HG03460 (cell line): Measurements from ENCODE around the gene CHAT.

Experiments used
- ATAC-seq: cut with Tn5 transposase; IDR thresholded peaks from one replicate; pipeline ENCODE4 v1.9.1; 2021; ENCODE audit not compliant: unreplicated experiment

The CHAT gene

DNA sequence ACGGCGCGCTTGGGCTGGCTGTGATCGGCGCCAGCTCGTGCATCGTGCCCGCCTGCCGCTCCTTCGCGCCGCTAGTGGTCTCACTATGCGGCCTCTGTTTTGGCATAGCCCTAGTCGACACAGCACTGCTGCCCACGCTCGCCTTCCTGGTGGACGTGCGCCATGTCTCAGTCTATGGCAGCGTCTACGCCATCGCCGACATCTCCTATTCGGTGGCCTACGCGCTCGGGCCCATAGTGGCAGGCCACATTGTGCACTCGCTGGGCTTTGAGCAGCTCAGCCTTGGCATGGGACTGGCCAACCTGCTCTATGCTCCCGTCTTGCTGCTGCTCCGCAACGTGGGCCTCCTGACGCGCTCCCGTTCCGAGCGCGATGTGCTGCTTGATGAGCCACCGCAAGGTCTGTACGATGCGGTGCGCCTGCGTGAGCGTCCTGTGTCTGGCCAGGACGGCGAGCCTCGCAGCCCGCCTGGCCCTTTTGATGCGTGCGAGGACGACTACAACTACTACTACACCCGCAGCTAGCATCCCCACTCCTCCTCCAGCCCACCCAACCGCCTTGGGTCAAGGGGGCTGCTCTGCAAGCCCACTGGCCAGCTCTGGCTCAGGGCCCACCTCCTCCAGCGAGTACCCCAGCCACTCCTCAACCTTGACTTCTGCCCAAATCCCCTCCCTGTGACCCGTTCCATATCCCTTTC lies 1.9 kb upstream of the CHAT start:
- no peak for ATAC-seq

DNA sequence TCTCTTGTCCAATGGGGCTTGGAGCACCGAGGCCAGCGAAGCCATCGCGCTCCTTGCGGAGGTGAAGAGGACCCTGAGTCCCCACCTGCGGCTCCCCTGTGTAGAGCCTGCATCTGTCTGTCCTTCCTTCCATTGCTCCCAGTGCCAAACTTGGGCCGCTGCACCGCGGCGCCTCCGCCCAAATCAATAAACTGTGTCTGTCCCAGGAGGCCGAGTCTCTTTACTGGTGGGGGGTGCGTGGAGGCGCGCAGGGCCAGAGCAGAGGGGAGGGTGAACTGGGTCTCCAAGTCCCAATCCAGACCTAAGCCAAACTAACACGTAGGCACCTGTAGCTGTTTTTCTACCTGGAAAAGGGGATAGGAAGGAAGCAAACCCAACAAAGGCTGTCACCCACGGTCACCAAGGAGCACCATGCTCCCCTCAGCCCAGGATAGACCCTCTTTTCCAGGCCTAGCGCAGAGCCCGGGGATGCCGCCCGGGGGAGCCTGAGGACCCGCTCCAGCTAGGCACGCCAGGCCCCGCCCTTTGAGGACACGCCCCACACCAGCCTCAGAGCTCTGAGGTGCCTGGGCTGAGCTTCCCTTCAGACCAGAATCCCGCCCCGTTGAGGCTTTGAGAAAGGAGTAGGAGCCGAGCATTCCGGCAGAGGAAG lies 1.2 kb upstream of the CHAT start:
- no peak for ATAC-seq

DNA sequence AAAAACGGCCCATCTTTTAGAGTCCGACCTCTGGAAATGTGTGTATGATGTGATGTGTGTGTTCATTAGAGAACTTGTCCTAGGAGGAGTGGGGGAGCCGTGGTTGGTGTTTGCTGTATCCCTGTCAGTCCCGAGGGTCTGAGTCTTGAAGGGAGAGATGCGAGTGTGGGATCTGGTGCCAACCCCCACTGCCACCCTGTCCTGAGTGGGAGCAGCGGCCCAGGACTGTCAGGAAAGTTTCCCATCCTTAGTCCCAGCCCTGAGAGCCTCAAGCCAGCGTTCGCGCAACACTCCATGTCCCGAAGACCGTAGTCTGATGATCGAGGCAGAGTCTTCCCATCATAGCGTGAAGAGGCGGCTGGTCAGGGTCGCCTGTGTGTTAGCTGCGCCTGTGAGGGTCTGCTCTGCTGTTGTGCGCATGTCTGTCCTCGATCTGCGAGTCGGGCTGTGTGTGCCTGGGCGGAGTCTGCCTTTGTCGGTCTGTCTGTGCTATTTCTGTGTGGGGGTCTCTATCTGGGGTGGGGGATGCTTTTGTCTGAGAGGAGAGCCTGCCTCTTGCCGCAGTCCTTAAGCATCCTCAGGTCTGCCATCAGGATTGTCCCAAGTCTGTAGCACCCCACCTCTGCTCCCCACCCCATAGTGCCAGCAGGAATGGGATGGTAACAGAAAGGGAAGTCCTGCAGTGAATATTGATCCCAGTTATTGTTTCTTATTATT lies 514 bp upstream of the CHAT start:
- no peak for ATAC-seq

DNA sequence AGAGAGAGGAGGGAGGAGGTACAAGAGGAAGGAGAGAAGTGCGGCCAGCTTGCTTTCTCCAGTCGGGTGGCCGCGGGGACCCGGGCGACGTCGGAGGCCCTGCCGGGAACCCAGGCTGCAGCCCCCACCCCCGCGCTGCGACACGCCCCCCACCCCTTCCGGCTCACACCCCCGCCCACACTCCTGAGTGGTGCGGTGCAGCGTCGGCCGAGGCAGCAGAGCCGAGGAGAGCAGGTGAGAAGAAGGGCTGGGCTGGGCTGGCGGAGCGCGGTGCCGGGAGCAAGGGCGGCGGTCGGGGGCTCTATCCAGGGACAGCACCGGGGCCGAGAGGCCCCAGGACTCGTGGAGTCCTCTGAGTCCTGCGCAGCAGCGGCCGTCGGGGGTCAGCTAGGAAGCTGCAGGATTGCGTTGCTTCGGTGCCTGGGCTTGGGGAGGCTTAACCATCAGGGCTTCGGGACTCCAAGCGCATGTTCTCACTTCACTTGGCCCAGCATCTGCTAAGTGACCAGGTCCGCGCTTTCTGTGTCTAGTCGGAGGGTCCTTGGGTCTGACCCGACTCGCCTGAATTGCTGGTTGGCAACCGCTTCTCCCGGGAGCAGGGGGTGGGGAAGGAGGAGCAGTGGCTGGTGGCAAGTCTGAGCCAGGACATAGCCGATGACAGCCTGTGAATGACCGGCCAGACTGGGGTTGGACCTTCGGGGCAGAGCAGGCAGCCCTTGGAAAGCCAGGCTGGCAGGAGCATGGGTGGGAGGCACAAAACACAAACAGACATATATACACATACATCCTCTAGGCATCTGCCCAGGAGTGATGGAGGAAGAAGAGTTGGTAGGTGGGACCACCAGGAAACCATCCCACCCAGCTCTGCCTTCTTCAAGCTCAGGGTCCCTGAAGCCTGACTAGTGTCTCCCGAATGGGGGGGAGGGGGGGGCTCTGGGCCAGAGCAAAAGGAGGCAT lies 683 bp downstream of the CHAT start:
- no peak for ATAC-seq

DNA sequence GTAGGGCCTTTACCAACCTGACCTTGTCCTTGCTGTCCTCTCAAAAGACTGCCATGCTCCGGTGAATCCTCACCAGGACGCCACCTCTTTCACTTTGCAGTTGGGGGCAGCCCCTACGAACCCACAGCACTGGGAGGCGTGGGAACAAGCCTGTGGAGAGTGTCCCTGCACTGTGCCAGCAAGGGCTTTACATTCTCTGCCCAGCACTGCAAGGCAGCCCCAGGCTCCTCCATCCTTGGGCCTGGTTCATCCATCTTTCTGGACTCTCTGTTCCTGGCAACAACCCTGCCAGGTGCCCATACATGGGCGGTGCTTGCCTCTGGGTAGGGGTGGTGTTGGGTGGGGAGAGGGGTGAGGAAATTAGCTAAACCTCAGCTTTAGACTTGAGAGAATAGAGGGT lies 1.4 kb downstream of the CHAT start:
- no peak for ATAC-seq

DNA sequence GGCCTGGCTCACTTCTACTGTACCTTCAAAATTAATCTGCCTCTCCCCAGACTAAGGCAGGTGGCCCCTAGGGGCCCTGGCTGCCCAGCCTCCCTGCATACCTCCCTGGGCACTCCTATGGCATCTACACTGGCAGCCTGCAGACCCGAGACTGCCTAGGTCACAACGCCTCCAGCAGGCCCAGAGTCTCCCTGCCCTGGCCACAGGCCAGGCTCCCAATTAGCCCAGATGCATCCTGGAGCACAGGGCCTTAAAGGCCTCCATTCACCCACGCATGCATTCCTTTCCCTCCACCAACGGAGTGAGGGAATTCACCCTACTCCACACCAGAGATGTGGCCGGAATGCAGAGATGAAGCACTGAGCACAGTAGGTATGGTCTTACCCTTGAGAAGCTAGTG lies 1.9 kb downstream of the CHAT start:
- ATAC-seq, result no peak

DNA sequence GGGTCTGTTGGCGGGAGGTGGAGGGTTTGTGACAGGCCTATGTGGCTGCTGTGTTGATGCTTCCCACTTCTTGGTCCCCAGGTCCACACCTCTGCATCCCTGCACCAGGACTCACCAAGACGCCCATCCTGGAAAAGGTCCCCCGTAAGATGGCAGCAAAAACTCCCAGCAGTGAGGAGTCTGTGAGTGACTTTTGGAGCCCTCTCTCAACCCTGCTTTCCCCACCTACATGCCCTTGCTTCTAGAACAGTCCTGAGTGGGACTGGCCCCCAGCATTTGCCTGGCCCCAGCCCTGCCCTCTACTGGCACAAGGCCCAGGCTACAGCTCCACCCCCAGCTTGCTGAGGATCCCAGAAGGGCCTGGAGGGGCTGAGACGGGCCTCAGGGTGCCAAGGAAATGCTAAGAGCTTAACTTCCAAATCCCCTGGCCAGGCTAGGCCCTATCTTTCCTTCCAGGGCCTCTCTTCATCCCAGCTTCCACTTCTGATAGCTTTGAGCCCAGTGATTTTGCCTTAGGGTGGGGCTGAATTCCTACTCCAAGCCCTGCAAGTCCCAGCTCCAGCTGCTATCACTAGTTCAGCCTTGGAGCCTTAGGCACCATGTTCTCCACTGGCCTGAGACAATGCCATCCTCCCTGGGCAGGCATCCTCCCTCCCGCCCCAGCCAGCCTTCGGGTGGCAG lies 2.7 kb downstream of the CHAT start:
- ATAC-seq, result no peak

DNA sequence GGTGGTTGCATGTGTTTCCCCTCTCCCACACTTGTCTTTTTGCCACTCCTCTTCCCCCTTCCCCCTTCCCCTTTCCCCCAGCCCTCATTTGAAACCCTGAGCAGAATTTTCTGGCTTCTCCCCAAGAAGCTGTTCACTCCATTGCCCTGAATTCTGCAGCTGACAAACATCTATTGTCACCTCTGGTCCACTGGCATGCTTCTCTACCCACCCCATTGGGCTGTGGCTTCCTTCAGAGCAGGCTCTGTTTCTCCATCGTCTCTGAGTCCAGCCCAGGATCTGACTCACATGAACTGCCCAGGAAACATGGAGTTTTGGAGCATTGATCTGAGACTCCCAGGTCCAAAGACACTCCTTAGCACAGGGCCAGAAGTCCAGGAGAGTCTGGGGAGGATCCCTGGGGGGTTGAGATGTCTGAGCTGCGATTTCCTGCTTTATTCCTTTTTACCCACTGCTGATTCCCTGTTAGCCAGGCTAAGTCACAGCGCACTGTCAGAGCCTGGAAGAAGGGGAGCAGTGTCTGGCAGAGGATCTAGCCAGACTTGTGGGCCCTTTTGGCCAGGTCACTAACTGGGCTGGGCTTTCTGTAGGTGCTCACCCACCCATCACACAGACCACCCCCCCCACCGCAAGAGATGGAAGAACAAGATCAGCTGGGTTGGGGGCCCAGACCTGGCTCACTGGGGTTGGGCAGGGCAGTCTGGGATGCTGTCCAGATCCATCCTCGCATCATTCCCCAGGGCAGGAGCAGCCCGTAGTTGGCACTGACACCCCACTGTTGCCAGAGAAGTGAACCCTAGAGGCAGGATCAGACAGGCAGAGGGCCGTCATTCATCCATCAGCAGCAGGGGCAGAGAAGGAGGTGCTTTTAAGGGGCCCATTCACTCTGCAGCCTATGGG lies 3.5 kb downstream of the CHAT start:
- ATAC-seq, result no peak

DNA sequence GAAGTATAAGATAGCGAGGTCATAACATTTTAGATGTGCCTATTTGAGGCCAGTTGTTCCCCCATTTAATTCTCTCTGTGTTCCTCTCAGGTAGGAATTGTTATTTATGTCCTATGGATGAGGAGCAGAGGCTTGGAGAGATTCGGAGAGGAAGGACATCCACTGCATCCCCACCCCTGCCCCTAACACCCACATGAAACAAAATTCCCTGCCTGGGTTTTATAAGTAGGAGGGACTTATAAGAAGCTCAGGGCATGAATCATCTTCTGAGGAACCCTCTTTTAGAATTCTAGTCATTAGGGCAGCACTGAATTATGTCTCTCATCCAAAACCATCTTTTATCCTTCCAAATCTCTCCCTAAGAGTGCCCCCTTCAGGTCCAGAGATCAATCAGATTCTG lies 5.0 kb downstream of the CHAT start:
- ATAC-seq, result no peak

DNA sequence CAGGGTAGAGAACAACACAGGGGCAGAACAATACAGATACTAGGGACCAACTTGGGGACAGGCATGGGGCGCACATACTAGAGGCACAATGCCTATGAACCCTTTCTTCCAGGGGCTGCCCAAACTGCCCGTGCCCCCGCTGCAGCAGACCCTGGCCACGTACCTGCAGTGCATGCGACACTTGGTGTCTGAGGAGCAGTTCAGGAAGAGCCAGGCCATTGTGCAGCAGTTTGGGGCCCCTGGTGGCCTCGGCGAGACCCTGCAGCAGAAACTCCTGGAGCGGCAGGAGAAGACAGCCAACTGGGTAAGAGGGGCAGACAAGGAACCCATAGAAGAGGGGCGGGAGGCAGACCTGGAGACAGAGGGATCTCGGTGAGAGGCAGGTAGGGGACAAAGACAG lies 5.8 kb downstream of the CHAT start:
- no peak for ATAC-seq

DNA sequence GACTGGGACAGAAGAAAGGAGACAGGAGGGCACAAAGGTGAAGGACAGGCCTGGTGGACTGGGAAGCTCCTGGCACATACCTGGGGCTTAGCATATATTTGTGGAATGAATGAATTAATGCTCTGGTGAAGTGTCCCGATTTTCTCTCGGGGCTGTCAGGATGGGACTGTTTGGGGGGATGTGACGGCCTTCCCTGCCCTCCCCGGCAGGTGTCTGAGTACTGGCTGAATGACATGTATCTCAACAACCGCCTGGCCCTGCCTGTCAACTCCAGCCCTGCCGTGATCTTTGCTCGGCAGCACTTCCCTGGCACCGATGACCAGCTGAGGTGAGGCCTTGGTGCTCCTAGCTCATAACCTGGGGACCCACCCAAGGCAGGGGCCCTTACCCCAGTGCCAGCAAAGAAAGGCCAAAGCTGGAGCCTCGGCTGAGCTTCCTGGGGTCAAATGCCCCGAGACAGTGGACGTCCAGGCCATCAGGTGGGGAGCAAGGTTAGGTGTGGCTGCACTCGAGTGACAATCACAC lies 6.5 kb downstream of the CHAT start:
- no peak for ATAC-seq

DNA sequence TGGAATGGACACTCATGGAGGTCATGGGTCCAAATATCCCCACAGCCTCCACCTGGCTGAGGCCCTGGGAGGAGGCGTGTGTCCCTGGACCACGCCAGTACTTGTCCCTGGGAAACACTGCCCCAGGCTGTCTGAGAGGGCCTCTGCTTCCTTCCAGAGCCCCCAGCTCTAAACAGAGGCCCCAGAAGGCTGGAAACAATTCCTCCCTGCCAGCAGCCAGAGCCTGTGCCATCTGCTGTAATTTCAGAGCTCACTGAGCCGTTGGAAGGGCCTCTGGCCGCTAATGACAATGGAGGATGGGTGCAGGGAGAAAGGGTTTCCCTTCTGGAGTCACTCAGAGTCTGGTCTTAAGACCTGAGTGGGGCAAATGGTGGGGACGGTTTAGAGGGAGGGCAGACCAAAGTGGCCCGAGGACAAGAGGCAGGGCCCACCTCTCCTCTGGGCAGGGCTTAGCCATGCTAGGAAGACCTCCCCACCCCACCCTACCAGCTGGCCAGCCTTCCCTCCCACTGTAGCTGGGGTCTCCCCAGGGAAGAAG lies 7.1 kb downstream of the CHAT start:
- no peak for ATAC-seq

DNA sequence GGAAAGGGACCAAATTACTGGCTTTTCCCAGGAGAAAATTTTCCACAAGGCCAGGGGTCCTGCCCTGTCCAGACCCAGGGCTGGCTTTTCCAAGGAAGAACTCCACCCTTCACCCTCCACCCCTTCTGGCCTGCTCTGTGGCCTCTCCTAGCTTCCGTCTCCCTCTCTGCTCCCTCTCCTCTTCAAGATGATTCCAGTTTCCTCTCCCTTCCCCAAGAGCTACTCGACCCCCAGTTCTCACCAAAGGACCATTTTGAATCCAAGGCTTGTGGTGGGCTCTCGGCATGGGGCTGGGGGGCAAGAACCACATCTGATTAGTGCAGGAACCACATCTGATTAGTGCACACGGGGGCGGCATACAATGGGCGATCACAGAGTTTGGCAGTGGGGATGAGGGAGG lies 7.7 kb downstream of the CHAT start:
- ATAC-seq, result no peak

DNA sequence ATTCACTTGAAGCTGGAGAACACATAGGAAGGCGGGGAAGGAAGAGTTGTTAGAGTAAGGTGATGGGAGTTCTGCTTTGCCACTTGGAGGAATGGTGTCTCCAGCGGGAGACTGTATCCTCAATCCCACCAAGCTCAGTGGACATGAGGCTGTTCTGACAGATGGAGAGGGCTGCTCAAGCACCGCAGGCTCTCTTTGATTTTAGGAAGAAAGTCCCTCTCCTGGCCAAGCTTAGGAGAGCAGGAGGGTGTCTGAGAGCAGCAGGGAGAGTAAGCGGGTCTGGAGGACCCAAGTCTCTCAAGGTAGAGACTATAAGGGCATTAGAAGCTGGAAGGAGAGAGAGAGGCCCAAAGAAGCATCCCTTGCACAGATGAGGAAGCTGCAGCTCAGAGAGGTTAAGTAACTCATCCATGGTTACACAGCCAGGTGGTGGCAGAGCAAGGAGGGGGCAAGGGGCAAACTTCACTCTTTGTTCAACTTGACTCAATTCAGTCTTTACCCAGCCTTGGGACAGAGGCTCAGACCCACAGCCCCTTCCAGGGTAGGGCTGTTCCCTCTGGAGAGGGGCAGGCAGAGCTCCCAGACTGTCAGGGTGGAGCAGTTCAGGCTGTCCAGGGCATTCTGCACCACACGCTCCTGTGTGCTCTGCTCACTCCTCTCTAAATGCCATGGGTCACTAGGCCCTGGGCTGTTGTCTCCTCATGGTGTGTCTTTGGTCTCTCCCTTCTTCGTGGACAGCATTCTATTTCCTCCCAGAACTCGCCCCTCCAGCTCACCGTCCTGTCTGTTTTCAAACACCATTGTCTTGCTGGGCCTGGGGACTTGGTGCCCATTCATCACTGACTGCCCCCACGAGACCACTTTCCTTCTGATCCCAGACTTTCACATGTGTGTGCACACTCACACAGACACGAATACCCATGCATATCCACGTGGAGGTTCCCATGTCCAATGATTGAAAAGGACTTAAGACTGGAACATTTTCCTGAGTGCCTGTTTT lies 8.9 kb downstream of the CHAT start:
- no peak for ATAC-seq

DNA sequence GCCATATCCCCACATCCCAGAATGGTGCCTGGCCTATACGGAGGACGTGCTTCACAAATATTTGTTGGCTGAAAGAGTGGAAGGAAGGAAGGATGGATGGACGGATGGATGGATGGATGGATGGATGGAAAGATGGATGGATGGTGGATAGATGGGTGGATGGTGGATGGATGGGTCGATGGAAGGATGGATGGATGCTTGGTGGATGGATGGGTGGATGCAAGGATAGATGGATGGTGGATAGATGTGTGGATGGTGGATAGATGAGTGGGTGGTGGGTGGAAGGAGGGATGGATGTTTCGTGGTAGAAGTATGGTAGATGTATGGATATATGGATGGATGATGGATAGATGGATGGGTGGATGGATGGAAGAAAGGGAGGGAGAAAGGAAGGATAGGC lies 10.8 kb downstream of the CHAT start:
- ATAC-seq, result no peak

DNA sequence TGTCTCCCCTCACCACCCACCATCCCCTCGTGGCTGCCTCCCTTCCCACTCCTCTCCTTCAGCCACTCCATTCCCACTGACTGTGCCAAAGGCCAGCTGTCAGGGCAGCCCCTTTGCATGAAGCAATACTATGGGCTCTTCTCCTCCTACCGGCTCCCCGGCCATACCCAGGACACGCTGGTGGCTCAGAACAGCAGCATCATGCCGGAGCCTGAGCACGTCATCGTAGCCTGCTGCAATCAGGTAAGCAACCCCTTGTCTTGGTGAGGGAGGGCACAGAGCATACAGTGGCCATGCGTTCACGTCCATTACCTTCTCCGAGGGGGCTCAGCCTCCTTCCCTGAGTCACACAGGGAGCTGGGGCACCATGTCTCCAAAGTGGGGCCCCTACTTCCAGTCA lies 11.6 kb downstream of the CHAT start:
- ATAC-seq, result no peak

DNA sequence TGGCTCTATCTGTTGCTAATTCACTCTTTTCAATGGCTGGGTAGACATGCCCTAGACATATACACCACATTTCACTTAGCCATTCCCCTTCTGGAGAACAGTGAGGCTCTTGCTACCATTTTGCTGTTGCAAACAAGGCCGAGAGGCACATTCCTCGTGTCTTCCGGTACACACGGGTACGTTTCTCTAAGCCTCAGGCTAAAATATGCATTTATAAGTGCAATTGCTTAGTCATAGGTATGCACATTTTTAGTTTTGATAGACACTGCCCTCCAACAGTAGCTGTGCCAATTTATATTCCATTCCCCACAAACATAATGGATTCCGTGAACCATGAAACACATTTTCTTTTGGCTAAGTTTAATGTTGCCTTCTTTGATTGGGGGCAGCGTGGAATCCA lies 13.2 kb downstream of the CHAT start:
- no peak for ATAC-seq

DNA sequence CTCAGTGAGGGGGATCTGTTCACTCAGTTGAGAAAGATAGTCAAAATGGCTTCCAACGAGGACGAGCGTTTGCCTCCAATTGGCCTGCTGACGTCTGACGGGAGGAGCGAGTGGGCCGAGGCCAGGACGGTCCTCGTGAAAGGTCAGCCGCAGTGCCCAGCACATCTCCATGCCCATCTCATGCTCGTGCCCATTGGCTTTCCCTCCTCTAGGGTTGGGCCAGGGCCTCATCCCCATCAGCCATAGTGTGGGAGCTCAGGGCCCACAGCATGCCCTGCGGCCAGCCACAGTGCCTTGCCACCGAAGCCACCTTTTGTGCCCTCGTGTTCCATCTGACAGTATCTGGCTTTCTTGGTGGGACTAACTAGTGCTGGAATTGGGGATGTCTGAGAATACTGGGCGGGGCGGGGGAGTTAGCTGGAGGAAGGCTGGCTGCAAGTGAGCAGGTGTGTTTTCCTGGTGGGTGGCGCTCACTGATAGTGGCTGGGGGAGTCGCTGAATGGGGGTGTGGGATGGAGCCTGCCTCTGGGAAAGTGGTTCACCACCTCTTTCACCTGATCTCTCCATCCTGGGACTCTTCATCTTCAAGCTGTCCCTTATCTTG lies 13.9 kb downstream of the CHAT start:
- ATAC-seq, result no peak
